Endothelial cell (in vitro differentiated cells): Measurements from ENCODE around the gene RRP1. TPM values are rescaled to one million over a fixed set of nuclear protein-coding genes. Genes with fewer than 3 reads are reported as not detected.

Source experiments
- DNase-seq: peaks from one replicate; pipeline ENCODE4 v3.0.0; 2021; ENCODE audit warnings: low spot score
- H3K27ac Mint-ChIP-seq: one replicate; pipeline ENCODE4 v1.8.0; 2021; ENCODE audit warnings: mixed read lengths, inconsistent platforms; ENCODE audit not compliant: unreplicated experiment
- H3K27me3 Mint-ChIP-seq: one replicate; pipeline ENCODE4 v1.8.0; 2021; ENCODE audit warnings: mild to moderate bottlenecking, moderate library complexity, mixed read lengths, inconsistent platforms; ENCODE audit not compliant: unreplicated experiment
- H3K36me3 Mint-ChIP-seq: one replicate; pipeline ENCODE4 v1.8.0; 2021; ENCODE audit warnings: mild to moderate bottlenecking, low read depth, mixed read lengths, inconsistent platforms; ENCODE audit not compliant: unreplicated experiment
- H3K4me1 Mint-ChIP-seq: one replicate; pipeline ENCODE4 v1.8.0; 2021; ENCODE audit warnings: mild to moderate bottlenecking, mixed read lengths, inconsistent platforms; ENCODE audit not compliant: unreplicated experiment
- H3K4me3 Mint-ChIP-seq: one replicate; pipeline ENCODE4 v1.8.0; 2021; ENCODE audit warnings: mild to moderate bottlenecking, mixed read lengths, inconsistent platforms; ENCODE audit not compliant: unreplicated experiment
- H3K9me3 Mint-ChIP-seq: one replicate; pipeline ENCODE4 v1.8.0; 2021; ENCODE audit warnings: mixed read lengths, inconsistent platforms; ENCODE audit not compliant: unreplicated experiment
- CTCF ChIP-seq: fragments of 200-600 bp; sonication (generic); IDR thresholded peaks from one replicate; pipeline ENCODE4 v1.5.0; 2021; ENCODE audit warnings: antibody characterized with exemption; ENCODE audit not compliant: unreplicated experiment
- total RNA-seq: library from RNA; stranded (reverse); fragmentation: NEBNext Ultra II Directional; extraction: Animal tissue kit (Norgen Biotek cat#: 25700); gene quantifications from one replicate; pipeline ENCODE4 v1.2.1, GENCODE V29; 2021; ENCODE audit not compliant: unreplicated experiment

The RRP1 gene
- total RNA-seq, 1 donor from 2014 or later = 21.0 TPM

- Mint-ChIP-seq H3K27me3 (peaks cover 9% of the 10 kb centered on the region), H3K36me3 (peaks cover 29% of the 10 kb centered on the region), H3K4me1 (peaks cover 3% of the 10 kb centered on the region), H3K4me3 (peak overlapping the region; percentile 23), H3K27ac (no peak overlapping the region), H3K9me3 (no peaks in the 10 kb centered on the region)
- no peak for TF ChIP-seq CTCF
- DNase-seq = no peak
These were observed 11.8 kb downstream of the RRP1 start for GRCh38 chr21:43801006-43801783.

GRCh38 chr21:43802713-43803313 is 13.4 kb downstream of the RRP1 start:
- H3K27me3 Mint-ChIP-seq = peaks cover 9% of the 10 kb centered on the region
- H3K4me3 Mint-ChIP-seq = no peak overlapping the region
- no peak for TF ChIP-seq CTCF
- DNase-seq = no peak
- peaks cover 9% of the 10 kb centered on the region for H3K4me1 Mint-ChIP-seq
- H3K9me3 Mint-ChIP-seq = no peaks in the 10 kb centered on the region
- H3K27ac Mint-ChIP-seq = no peak overlapping the region
- H3K36me3 Mint-ChIP-seq = peaks cover 19% of the 10 kb centered on the region

GRCh38 chr21:43803558-43804300 is 14.4 kb downstream of the RRP1 start:
- Mint-ChIP-seq H3K27me3 (peaks cover 9% of the 10 kb centered on the region), H3K36me3 (peaks cover 13% of the 10 kb centered on the region), H3K27ac (no peak overlapping the region), H3K9me3 (no peaks in the 10 kb centered on the region), H3K4me3 (no peak overlapping the region), H3K4me1 (peaks cover 9% of the 10 kb centered on the region)
- no peak for DNase-seq
- TF ChIP-seq CTCF = no peak

GRCh38 chr21:43805275-43805800 is 16.0 kb downstream of the RRP1 start:
- no peak overlapping the region for H3K27ac Mint-ChIP-seq

More at GRCh38 chr21:43805275-43805800, 16.0 kb downstream of the RRP1 start:
- H3K4me1 Mint-ChIP-seq = peaks cover 9% of the 10 kb centered on the region
- no peak overlapping the region for H3K4me3 Mint-ChIP-seq
- peaks cover 13% of the 10 kb centered on the region for H3K36me3 Mint-ChIP-seq
- no peak for TF ChIP-seq CTCF
- no peaks in the 10 kb centered on the region for H3K9me3 Mint-ChIP-seq
- no peak for DNase-seq
- H3K27me3 Mint-ChIP-seq = peaks cover 9% of the 10 kb centered on the region
